HL-60 (cell line): Measurements from ENCODE around the gene UNK.

Experiments
- DNase-seq, 2 experiments: peaks; one replicate each; pipeline ENCODE4 v3.0.0-alpha.2; 2010 to 2020; ENCODE audit warnings: low read depth in 1 of 2, low spot score in 1 of 2
- H3K27ac ChIP-seq: fragments of 250-450 bp; sonication (Bioruptor Pico); replicated peaks from 2 replicates; pipeline ENCODE4 v1.5.1; 2020; ENCODE audit warnings: mild to moderate bottlenecking, moderate library complexity
- H3K27me3 ChIP-seq: fragments of 250-450 bp; sonication (Bioruptor Pico); 2 replicates; pipeline ENCODE4 v1.5.1; 2021; ENCODE audit warnings: mild to moderate bottlenecking, moderate library complexity; ENCODE audit not compliant: insufficient read depth, poor library complexity, severe bottlenecking
- H3K4me3 ChIP-seq: replicated peaks from 2 replicates; pipeline ENCODE4 v1.5.1; 2011; ENCODE audit warnings: mild to moderate bottlenecking, control low read depth, low read length; ENCODE audit not compliant: insufficient read depth
- GABPA ChIP-seq: IDR thresholded peaks from 2 replicates; pipeline ENCODE4 v1.6.1; 2012; ENCODE audit warnings: low read depth
- POLR2AphosphoS5 ChIP-seq: IDR thresholded peaks from 2 replicates; pipeline ENCODE4 v1.6.1; 2012; ENCODE audit warnings: low read depth
- SPI1 ChIP-seq: IDR thresholded peaks from 2 replicates; pipeline ENCODE4 v1.6.1; 2012; ENCODE audit warnings: low read depth, mild to moderate bottlenecking, borderline replicate concordance
- TF ChIP-seq, protein P1 (sequence below): IDR thresholded peaks from one replicate; pipeline ENCODE4 v1.5.1; 2011; ENCODE audit warnings: low read length, control low read depth, inconsistent platforms; ENCODE audit not compliant: insufficient read depth
- TF ChIP-seq, protein P2 (sequence below): IDR thresholded peaks from 2 replicates; pipeline ENCODE4 v1.6.1; 2012; ENCODE audit warnings: low read depth; ENCODE audit not compliant: insufficient replicate concordance

Gene UNK

DNA sequence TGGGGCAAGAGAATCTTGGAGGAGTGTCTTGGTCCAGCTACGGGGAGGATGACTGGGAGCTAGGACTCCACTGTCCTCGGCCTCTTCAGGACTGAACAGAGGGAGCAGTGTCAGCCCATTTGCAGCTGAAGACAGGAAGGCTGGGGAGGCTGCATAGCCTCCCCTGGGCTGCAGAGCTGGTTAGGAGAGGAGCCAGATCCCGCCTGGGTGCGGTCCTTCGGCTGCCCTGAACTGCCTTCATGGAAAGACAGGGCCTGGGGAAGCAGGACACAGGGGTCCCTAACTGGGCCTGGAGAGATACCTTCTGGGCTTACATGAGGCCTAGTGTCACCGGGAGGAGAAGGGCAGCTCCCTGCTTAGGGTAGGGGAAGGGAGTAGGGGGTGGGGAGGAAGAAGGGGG is 33.0 kb downstream of the UNK start:
- no peaks in the 10 kb centered on the region for H3K27me3 ChIP-seq
- no peak for DNase-seq
- H3K4me3 ChIP-seq = no peak overlapping the region
- TF ChIP-seq, protein P1, sequence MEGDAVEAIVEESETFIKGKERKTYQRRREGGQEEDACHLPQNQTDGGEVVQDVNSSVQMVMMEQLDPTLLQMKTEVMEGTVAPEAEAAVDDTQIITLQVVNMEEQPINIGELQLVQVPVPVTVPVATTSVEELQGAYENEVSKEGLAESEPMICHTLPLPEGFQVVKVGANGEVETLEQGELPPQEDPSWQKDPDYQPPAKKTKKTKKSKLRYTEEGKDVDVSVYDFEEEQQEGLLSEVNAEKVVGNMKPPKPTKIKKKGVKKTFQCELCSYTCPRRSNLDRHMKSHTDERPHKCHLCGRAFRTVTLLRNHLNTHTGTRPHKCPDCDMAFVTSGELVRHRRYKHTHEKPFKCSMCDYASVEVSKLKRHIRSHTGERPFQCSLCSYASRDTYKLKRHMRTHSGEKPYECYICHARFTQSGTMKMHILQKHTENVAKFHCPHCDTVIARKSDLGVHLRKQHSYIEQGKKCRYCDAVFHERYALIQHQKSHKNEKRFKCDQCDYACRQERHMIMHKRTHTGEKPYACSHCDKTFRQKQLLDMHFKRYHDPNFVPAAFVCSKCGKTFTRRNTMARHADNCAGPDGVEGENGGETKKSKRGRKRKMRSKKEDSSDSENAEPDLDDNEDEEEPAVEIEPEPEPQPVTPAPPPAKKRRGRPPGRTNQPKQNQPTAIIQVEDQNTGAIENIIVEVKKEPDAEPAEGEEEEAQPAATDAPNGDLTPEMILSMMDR = no peak
- TF ChIP-seq, protein P2, sequence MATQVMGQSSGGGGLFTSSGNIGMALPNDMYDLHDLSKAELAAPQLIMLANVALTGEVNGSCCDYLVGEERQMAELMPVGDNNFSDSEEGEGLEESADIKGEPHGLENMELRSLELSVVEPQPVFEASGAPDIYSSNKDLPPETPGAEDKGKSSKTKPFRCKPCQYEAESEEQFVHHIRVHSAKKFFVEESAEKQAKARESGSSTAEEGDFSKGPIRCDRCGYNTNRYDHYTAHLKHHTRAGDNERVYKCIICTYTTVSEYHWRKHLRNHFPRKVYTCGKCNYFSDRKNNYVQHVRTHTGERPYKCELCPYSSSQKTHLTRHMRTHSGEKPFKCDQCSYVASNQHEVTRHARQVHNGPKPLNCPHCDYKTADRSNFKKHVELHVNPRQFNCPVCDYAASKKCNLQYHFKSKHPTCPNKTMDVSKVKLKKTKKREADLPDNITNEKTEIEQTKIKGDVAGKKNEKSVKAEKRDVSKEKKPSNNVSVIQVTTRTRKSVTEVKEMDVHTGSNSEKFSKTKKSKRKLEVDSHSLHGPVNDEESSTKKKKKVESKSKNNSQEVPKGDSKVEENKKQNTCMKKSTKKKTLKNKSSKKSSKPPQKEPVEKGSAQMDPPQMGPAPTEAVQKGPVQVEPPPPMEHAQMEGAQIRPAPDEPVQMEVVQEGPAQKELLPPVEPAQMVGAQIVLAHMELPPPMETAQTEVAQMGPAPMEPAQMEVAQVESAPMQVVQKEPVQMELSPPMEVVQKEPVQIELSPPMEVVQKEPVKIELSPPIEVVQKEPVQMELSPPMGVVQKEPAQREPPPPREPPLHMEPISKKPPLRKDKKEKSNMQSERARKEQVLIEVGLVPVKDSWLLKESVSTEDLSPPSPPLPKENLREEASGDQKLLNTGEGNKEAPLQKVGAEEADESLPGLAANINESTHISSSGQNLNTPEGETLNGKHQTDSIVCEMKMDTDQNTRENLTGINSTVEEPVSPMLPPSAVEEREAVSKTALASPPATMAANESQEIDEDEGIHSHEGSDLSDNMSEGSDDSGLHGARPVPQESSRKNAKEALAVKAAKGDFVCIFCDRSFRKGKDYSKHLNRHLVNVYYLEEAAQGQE = no peak
- TF ChIP-seq GABPA = no peak
- TF ChIP-seq POLR2AphosphoS5 = no peak; the same call in 1 of the 2 replicates
- TF ChIP-seq SPI1 = no peak
- H3K27ac ChIP-seq = no peak overlapping the region

- Histone ChIP-seq H3K4me3 (no peak overlapping the region), H3K27me3 (no peaks in the 10 kb centered on the region), H3K27ac (no peak overlapping the region)
- DNase-seq = no peak
- TF ChIP-seq, protein P2 = no peak
- no peak for TF ChIP-seq GABPA
- TF ChIP-seq POLR2AphosphoS5 = no peak
- no peak for TF ChIP-seq SPI1
- TF ChIP-seq, protein P1 = no peak
These were observed 33.8 kb downstream of the UNK start for GRCh38 chr17:75818326-75818885.

DNA sequence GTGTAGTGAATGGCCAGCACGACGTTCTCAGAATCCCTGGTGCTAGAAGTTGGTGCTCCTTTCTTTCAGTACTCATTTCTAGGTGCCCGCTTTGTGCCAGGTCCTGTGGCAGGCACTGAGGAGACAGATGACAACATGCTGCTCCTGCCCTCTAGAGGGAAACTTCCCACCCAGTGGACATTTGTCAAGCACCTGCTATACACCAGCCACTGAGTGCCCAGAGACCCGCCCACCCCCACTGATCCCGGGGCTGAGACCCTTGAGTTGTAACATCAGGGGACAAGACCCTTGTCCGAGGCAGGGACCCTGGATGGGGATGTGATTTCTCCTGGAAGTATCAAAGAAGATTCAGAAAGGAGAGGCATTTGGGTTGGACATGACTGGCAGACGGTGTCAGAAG is 34.5 kb downstream of the UNK start:
- DNase-seq = no peak
- TF ChIP-seq POLR2AphosphoS5 (no peak), GABPA (no peak), SPI1 (no peak)
- TF ChIP-seq, protein P1 = no peak
- TF ChIP-seq, protein P2 = no peak
- H3K27me3 ChIP-seq = no peaks in the 10 kb centered on the region
- no peak overlapping the region for H3K27ac ChIP-seq
- H3K4me3 ChIP-seq = no peak overlapping the region
